Suprapubic skin (tissue), 4 donors: ENCODE measurements around the gene SPANXN5. TPM values are rescaled to one million over a fixed set of nuclear protein-coding genes. Genes with fewer than 3 reads are reported as not detected.
"Not testable (repeated sequence)": the region's sequence is repeated elsewhere in the genome, so short reads cannot be mapped to it uniquely, and the experiment has no call there.

Experiments used
- DNase-seq, 2 donors: peaks; one replicate each; pipeline ENCODE4 v3.0.0-alpha.2; 2019; ENCODE audit warnings: low spot score in 2 of 2
- H3K27ac ChIP-seq: fragments of 200-600 bp; sonication (generic); one replicate; pipeline ENCODE4 v1.5.1; 2019
- H3K27me3 ChIP-seq: fragments of 200-600 bp; sonication (generic); one replicate; pipeline ENCODE4 v1.5.1; 2019
- H3K36me3 ChIP-seq: fragments of 200-600 bp; sonication (generic); one replicate; pipeline ENCODE4 v1.5.1; 2019
- H3K4me1 ChIP-seq: fragments of 200-600 bp; sonication (generic); one replicate; pipeline ENCODE4 v1.5.1; 2019
- H3K4me3 ChIP-seq: fragments of 200-600 bp; sonication (generic); one replicate; pipeline ENCODE4 v1.5.1; 2019; ENCODE audit warnings: mild to moderate bottlenecking
- H3K9me3 ChIP-seq: fragments of 200-600 bp; sonication (generic); one replicate; pipeline ENCODE4 v1.5.1; 2019
- CTCF ChIP-seq, 2 donors: fragments of 200-600 bp in 1 of 2; fragments of 450-650 bp in 1 of 2; sonication (generic) in 1 of 2; IDR thresholded peaks; one replicate each; pipeline ENCODE4 v1.5.1; 2016 to 2019; ENCODE audit warnings: antibody characterized with exemption in 2 of 2, mild to moderate bottlenecking in 1 of 2, moderate library complexity in 1 of 2
- EP300 ChIP-seq: sonication (generic); formaldehyde crosslinking; IDR thresholded peaks from one replicate; pipeline ENCODE4 v1.6.1; 2017; ENCODE audit warnings: antibody characterized with exemption
- POLR2A ChIP-seq, 2 donors: fragments of 450-650 bp; IDR thresholded peaks; one replicate each; pipeline ENCODE4 v1.6.1; 2017; ENCODE audit warnings: antibody characterized with exemption in 2 of 2, mild to moderate bottlenecking in 2 of 2, moderate library complexity in 2 of 2
- POLR2AphosphoS5 ChIP-seq, 3 donors: sonication (generic); formaldehyde crosslinking; IDR thresholded peaks; one replicate each; pipeline ENCODE4 v1.6.1; 2017; ENCODE audit warnings: antibody characterized with exemption in 3 of 3
- WGBS: methylation state at CpG from one replicate; pipeline ENCODE4 v1.1.5; 2018; 5-methylcytosine and 5-hydroxymethylcytosine counted together
- total RNA-seq, 4 donors: library from RNA; depleted of rRNA; stranded (reverse); fragments of >200 nt; gene quantifications; one replicate each; pipeline ENCODE4 v1.1.0, GENCODE V29; 2016

Gene SPANXN5
- total RNA-seq, 4 donors from 2014 or later, result not detected

- H3K4me1 ChIP-seq, result no peaks in the 10 kb centered on the region
- no peaks in the 10 kb centered on the region for H3K36me3 ChIP-seq
- TF ChIP-seq EP300 (no peak), POLR2AphosphoS5 (IDR thresholded peaks at IDR 0.05) (no peak), CTCF (IDR thresholded peaks at IDR 0.05) (no peak), POLR2A (IDR thresholded peaks at IDR 0.05) (no peak)
- no peaks in the 10 kb centered on the region for H3K9me3 ChIP-seq
- WGBS, result 86% methylated on average over 25 of the region's 25 CpGs
- no peak within 1 kb of the TSS for H3K27ac ChIP-seq
- DNase-seq, result no peak
- H3K4me3 ChIP-seq, result no peak within 1 kb of the TSS
- no peaks in the 10 kb centered on the region for H3K27me3 ChIP-seq
These were observed 13.9 kb upstream of the SPANXN5 start, which contains the start of gene XAGE5 for GRCh38 chrX:52811065-52811625. XAGE5 (plus strand) TSS chrX:52811287; CDS start chrX:52812567, 1,280 bp downstream.

GRCh38 chrX:52804876-52805275 lies 7.6 kb upstream of the SPANXN5 start:
- not testable (repeated sequence) for H3K4me1 ChIP-seq, H3K4me3 ChIP-seq, H3K9me3 ChIP-seq, DNase-seq, H3K27me3 ChIP-seq, H3K27ac ChIP-seq, H3K36me3 ChIP-seq
- 65% methylated on average over 2 of the region's 2 CpGs for WGBS

- not testable (repeated sequence) for DNase-seq, H3K27me3 ChIP-seq, H3K4me1 ChIP-seq, H3K27ac ChIP-seq, H3K36me3 ChIP-seq, H3K9me3 ChIP-seq, H3K4me3 ChIP-seq
- 86% methylated on average over 10 of the region's 11 CpGs for WGBS
These were observed 23.7 kb downstream of the SPANXN5 start for GRCh38 chrX:52773504-52773903.

GRCh38 chrX:52765983-52766382 lies 31.2 kb downstream of the SPANXN5 start:
- 100% methylated on average over 1 of the region's 5 CpGs for WGBS
- H3K27me3 ChIP-seq, result not testable (repeated sequence)

GRCh38 chrX:52750952-52751351 lies 46.3 kb downstream of the SPANXN5 start, which contains the start of gene SSX2B:
SSX2B (plus strand) TSS chrX:52751252; CDS start chrX:52752681, 1,429 bp downstream.
- H3K4me1 ChIP-seq, H3K27me3 ChIP-seq, H3K36me3 ChIP-seq, H3K9me3 ChIP-seq, H3K27ac ChIP-seq, DNase-seq, H3K4me3 ChIP-seq: not testable (repeated sequence)
- no CpG with 5 or more reads among the region's 13 CpGs for WGBS

More at GRCh38 chrX:52765983-52766382, 31.2 kb downstream of the SPANXN5 start:
- H3K27ac ChIP-seq, DNase-seq, H3K36me3 ChIP-seq, H3K4me3 ChIP-seq, H3K9me3 ChIP-seq, H3K4me1 ChIP-seq: not testable (repeated sequence)

Other genes starting within 250 kb of the SPANXN5 start
- not detected for gene SSX7, start 142.5 kb downstream of the SPANXN5 start, total RNA-seq
- gene SSX2, start 90.2 kb downstream of the SPANXN5 start, total RNA-seq, result not detected
- gene SSX2B, start 46.2 kb downstream of the SPANXN5 start, total RNA-seq, result not detected
- gene XAGE5, start 13.9 kb upstream of the SPANXN5 start, total RNA-seq, result not detected
- gene XAGE3, start 70.7 kb upstream of the SPANXN5 start, total RNA-seq, result not detected
- 100 to 1,000 TPM in 1 of 4 donors, 10 to 100 TPM in 3; 42.5 to 126 (median 48.0) TPM for gene FAM156B, start 99.9 kb upstream of the SPANXN5 start, total RNA-seq
- 10 to 100 TPM; 13.1 to 38.1 (median 24.8) TPM for gene FAM156A, start 161.1 kb upstream of the SPANXN5 start, total RNA-seq